ENCODE measurements around the gene HSD17B10.
"Not testable (repeated sequence)": the region's sequence is repeated elsewhere in the genome, so short reads cannot be mapped to it uniquely, and the experiment has no call there.

The HSD17B10 gene

DNA sequence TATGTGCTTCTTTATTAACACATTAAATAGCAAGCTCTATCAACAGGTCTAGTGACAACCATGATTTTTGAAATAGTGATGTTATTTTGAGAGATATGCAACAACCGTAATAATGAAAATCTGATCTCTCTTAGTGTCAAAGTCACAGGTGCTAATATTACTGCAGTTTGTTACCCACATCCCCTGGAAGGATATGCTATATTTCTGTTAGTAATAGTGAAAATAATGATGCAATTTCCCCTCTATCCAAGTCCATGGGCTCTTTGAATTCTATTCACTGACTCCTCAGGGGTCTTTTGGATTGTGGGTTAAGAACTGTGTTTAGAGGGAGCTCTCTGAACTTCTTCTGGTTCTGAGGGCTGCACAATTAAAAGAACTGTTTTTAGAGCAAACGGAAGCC lies 3.0 kb upstream of the HSD17B10 start:
- Histone ChIP-seq H3K9me3 (ENCODE audit: control insufficient read depth, insufficient read depth, low read length) (peaks cover 9% of the 10 kb centered on the region; the same call in 1 of the 2 replicates), H3K27me3 (ENCODE audit: control insufficient read depth, insufficient read depth, low read length) (peaks cover 8% of the 10 kb centered on the region), H3K9ac (ENCODE audit: low read depth, low read length) (no peak overlapping the region), H3K36me3 (ENCODE audit: control insufficient read depth, insufficient read depth, low read length) (peaks cover under 1% of the 10 kb centered on the region; the same call in 1 of the 2 replicates), H3K27ac (ENCODE audit: low read depth, low read length) (no peak overlapping the region), H3K4me3 (ENCODE audit: low read depth, low read length) (no peak overlapping the region), H3K4me1 (ENCODE audit: control insufficient read depth, insufficient read depth, low read length) (0 out of 2 replicates have a peak, but pooled peaks cover 6% of the 10 kb centered on the region)

DNA sequence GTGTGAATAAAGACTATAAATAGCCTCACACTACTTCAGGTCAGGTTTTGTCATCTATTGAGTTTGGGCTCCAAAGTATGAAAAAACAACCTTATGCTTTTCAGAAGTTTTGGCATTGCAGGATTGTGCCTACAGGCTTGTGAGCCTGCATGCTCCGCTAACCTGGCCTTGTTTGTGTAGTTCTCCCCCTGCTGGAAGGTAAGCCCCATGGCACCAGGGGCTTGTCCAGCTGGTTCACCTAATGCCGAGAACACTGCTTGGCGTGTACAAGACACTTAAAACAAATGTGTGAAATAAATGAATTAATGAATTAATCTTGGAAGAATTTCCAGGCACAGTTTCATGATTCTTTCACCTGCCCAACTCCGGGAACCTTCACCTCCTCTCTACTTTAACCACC lies 1.8 kb upstream of the HSD17B10 start:
- Histone ChIP-seq H3K27me3 (ENCODE audit: control insufficient read depth, insufficient read depth, low read length) (peaks cover 4% of the 10 kb centered on the region), H3K9me3 (ENCODE audit: control insufficient read depth, insufficient read depth, low read length) (peaks cover 9% of the 10 kb centered on the region; the same call in 1 of the 2 replicates), H3K36me3 (ENCODE audit: control insufficient read depth, insufficient read depth, low read length) (peaks cover 13% of the 10 kb centered on the region; the same call in 1 of the 2 replicates), H3K27ac (ENCODE audit: low read depth, low read length) (no peak overlapping the region), H3K9ac (ENCODE audit: low read depth, low read length) (no peak overlapping the region), H3K4me1 (ENCODE audit: control insufficient read depth, insufficient read depth, low read length) (0 out of 2 replicates have a peak, but pooled peaks cover 2% of the 10 kb centered on the region), H3K4me3 (ENCODE audit: low read depth, low read length) (no peak overlapping the region)

DNA sequence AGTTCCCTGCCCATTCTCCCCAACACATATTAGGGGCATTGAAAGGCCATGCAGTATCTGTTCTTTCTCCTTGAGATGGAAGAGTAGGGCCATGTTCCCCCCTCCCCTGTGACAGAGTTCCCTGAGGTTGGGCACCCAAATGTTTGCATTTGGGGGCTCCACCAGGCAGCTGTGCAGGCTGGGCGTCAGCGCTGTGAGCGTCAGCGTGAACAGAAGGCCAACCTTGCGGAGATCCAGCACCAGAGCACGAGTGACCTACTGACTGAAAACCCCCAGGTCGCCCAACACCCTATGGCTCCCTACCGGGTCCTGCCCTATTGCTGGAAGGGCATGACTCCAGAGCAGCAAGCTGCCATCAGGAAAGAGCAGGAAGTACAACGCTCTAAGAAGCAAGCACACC lies 3.9 kb downstream of the HSD17B10 start:
- peaks cover 11% of the 10 kb centered on the region; the same call in 1 of the 2 replicates for H3K9me3 ChIP-seq (ENCODE audit: control insufficient read depth, insufficient read depth, low read length)
- H3K4me3 ChIP-seq (ENCODE audit: low read depth, low read length), result no peak overlapping the region
- H3K27me3 ChIP-seq (ENCODE audit: control insufficient read depth, insufficient read depth, low read length), result no peaks in the 10 kb centered on the region
- no peak overlapping the region for H3K27ac ChIP-seq (ENCODE audit: low read depth, low read length)
- peaks cover 18% of the 10 kb centered on the region; the same call in 1 of the 2 replicates for H3K36me3 ChIP-seq (ENCODE audit: control insufficient read depth, insufficient read depth, low read length)
- H3K9ac ChIP-seq (ENCODE audit: low read depth, low read length), result no peak overlapping the region
- no peaks in the 10 kb centered on the region for H3K4me1 ChIP-seq (ENCODE audit: control insufficient read depth, insufficient read depth, low read length)

DNA sequence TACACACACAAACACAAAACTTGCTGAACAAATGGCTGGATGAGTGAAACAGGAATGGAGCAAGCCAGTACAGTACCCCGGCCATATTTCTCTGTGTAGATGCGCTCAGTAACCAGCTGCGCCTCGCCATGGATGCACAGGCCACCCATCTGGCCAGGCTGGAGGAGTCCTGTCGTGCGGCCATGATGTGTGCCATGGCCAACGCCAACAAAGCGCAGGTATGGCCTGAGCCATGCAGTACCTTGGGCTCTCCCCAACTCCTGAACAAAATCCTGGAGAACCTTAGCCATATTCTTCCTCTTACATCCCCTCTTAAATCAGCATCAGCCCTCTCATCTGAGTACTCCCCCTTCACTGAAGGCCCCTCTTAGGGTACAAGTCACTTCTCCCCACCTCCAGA lies 4.4 kb downstream of the HSD17B10 start:
- Histone ChIP-seq H3K27me3 (ENCODE audit: control insufficient read depth, insufficient read depth, low read length) (no peaks in the 10 kb centered on the region), H3K27ac (ENCODE audit: low read depth, low read length) (no peak overlapping the region), H3K36me3 (ENCODE audit: control insufficient read depth, insufficient read depth, low read length) (peaks cover 18% of the 10 kb centered on the region; the same call in 1 of the 2 replicates), H3K4me1 (ENCODE audit: control insufficient read depth, insufficient read depth, low read length) (no peaks in the 10 kb centered on the region), H3K9ac (ENCODE audit: low read depth, low read length) (no peak overlapping the region), H3K4me3 (ENCODE audit: low read depth, low read length) (no peak overlapping the region), H3K9me3 (ENCODE audit: control insufficient read depth, insufficient read depth, low read length) (peaks cover 11% of the 10 kb centered on the region; the same call in 1 of the 2 replicates)

DNA sequence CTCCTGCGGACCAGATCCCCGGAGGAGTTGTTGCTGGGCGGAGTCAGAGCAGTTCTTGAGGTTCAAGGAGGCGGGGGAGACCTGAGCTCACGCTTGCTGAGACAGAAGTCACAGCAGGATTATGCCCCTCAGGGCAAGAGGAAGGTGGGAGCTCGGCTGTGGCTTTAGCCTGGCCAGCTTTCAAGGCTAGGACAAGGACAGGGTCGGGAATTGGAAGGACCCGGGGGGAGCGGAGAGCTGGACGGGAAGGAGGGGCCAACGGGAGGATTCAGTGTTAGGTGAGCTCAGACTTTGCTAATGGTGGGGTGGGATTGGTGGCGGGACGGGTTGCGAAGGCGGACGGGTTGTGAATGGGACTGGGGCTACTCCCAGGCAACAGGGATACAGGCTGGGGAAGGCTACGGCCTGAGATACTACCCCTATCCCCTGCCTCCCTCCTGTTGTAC lies 11.3 kb downstream of the HSD17B10 start, which contains the start of gene RIBC1:
RIBC1 (plus strand) TSS at position 13 of the 446 bp plus-strand sequence. CDS start 3,404 bp downstream, outside the sequence.
- peak within 1 kb of the TSS; percentile 98 for H3K9ac ChIP-seq (ENCODE audit: low read depth, low read length)
- peak within 1 kb of the TSS; percentile 97 for H3K4me3 ChIP-seq (ENCODE audit: low read depth, low read length)
- no peaks in the 10 kb centered on the region for H3K36me3 ChIP-seq (ENCODE audit: control insufficient read depth, insufficient read depth, low read length)
- H3K27me3 ChIP-seq (ENCODE audit: control insufficient read depth, insufficient read depth, low read length), result no peaks in the 10 kb centered on the region
- H3K27ac ChIP-seq (ENCODE audit: low read depth, low read length), result peak within 1 kb of the TSS; percentile 99
- peaks cover 6% of the 10 kb centered on the region for H3K4me1 ChIP-seq (ENCODE audit: control insufficient read depth, insufficient read depth, low read length)
- peaks cover 12% of the 10 kb centered on the region; the same call in 1 of the 2 replicates for H3K9me3 ChIP-seq (ENCODE audit: control insufficient read depth, insufficient read depth, low read length)

DNA sequence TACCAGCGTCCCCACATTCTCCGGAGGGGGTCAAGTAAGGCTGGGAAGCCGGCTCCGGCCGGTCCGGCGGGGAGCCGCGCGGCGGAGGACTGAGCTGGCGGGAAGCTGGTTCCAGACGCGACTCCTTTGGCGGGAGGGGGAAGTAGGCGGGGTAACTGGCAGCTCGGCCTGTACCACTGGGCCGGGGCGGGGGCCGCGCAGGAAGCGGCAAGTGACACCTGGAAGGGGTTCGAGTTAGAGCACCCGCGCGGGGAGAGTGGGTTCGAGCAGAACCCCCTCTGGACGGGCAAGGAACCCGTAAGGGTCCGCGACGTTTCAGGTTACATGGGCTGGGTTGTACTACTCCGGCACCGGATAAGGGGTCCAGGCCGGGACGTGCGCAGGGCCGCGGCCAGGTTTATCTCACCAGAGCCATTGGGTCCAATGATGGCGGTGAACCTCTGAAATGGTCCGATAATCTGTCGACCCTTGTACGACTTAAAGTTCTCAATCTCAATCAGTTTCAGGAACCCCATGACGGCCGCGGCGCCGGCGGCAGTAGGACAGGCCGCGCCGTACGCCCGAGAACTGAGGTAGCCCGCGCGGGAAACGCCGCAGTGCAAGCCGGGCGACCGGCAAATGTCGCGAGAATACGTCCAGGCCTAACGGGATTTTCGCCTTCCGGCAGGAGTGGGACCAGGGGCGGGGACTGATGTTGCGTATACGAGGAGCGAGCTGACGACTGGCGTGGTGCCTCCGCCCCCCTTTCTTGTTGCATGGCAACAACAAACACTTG lies 11.9 kb downstream of the HSD17B10 start, which contains the start of gene SMC1A:
SMC1A (minus strand) TSS at position 569 of the 775 bp plus-strand sequence; CDS start at position 515, 54 bp downstream.
- Histone ChIP-seq H3K27ac (ENCODE audit: low read depth, low read length) (peak within 1 kb of the TSS; percentile 99), H3K9me3 (ENCODE audit: control insufficient read depth, insufficient read depth, low read length) (peaks cover 12% of the 10 kb centered on the region; the same call in 1 of the 2 replicates), H3K9ac (ENCODE audit: low read depth, low read length) (peak within 1 kb of the TSS; percentile 98), H3K4me1 (ENCODE audit: control insufficient read depth, insufficient read depth, low read length) (peaks cover 6% of the 10 kb centered on the region), H3K27me3 (ENCODE audit: control insufficient read depth, insufficient read depth, low read length) (no peaks in the 10 kb centered on the region), H3K4me3 (ENCODE audit: low read depth, low read length) (peak within 1 kb of the TSS; percentile 97), H3K36me3 (ENCODE audit: control insufficient read depth, insufficient read depth, low read length) (no peaks in the 10 kb centered on the region)

DNA sequence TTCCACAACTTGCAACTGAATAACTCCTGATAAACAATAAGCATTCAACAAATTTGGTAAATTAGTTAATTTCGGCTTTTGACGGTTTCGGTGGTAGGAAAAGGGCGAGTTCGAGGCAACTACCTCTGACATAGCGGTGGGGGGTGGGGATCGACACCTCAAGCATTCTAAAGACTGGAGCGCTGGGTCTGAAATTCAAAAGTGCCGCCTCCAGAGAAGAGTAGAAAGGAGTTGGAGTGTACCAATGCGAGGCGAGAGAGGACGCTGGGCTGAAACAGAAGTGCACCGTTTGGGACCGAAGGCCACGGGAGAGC lies 12.4 kb downstream of the HSD17B10 start:
- H3K9me3 ChIP-seq (ENCODE audit: control insufficient read depth, insufficient read depth, low read length), result peaks cover 10% of the 10 kb centered on the region; the same call in 1 of the 2 replicates
- H3K4me1 ChIP-seq (ENCODE audit: control insufficient read depth, insufficient read depth, low read length), result peaks cover 6% of the 10 kb centered on the region
- H3K27ac ChIP-seq (ENCODE audit: low read depth, low read length), result peak overlapping the region; percentile 99
- peak overlapping the region; percentile 98 for H3K9ac ChIP-seq (ENCODE audit: low read depth, low read length)
- H3K27me3 ChIP-seq (ENCODE audit: control insufficient read depth, insufficient read depth, low read length), result no peaks in the 10 kb centered on the region
- H3K4me3 ChIP-seq (ENCODE audit: low read depth, low read length), result peak overlapping the region; percentile 97
- H3K36me3 ChIP-seq (ENCODE audit: control insufficient read depth, insufficient read depth, low read length), result no peaks in the 10 kb centered on the region

DNA sequence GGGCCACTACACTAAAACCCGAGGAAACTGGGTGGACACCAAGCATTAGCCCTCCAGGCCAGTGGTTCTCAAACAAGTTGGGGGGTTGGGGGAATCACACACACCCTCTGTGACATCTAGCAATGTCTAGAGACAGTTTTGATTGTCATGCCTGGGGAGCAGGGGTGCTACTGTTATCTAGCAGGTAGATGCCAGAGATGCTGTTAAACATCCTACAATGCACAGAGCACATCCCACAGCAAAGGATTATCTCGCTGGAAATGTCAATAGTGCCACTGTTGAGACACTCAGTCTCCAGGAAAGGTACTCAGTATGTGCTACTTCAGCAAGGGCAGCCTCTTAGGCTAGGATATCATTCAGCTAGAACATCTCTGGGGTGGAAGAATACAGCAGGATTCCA lies 13.0 kb downstream of the HSD17B10 start:
- Histone ChIP-seq H3K9ac (ENCODE audit: low read depth, low read length) (no peak overlapping the region), H3K36me3 (ENCODE audit: control insufficient read depth, insufficient read depth, low read length) (no peaks in the 10 kb centered on the region), H3K27me3 (ENCODE audit: control insufficient read depth, insufficient read depth, low read length) (no peaks in the 10 kb centered on the region), H3K4me3 (ENCODE audit: low read depth, low read length) (peak overlapping the region; percentile 97), H3K9me3 (ENCODE audit: control insufficient read depth, insufficient read depth, low read length) (peaks cover 7% of the 10 kb centered on the region; the same call in 1 of the 2 replicates), H3K27ac (ENCODE audit: low read depth, low read length) (no peak overlapping the region), H3K4me1 (ENCODE audit: control insufficient read depth, insufficient read depth, low read length) (peaks cover 6% of the 10 kb centered on the region)

DNA sequence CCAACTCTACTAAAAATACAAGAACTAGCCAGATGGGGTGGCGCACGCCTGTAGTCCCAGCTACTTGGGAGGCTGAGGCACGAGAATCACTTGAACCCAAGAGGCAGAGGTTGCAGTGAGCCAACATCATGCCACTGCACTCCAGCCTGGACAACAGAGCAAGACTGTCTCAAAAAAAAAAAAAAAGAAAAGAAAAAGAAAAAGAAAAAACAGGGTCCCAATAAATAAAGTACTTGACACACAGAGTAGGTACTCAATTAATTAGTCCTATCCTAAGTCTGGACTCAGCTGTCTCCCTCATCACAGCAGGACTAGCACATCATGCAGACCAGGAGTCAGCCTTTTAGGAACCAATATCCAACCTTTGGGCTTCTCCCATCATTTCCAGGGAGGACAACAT lies 13.8 kb downstream of the HSD17B10 start:
- H3K27me3 ChIP-seq (ENCODE audit: control insufficient read depth, insufficient read depth, low read length); H3K9ac ChIP-seq (ENCODE audit: low read depth, low read length); H3K36me3 ChIP-seq (ENCODE audit: control insufficient read depth, insufficient read depth, low read length); H3K4me3 ChIP-seq (ENCODE audit: low read depth, low read length); H3K27ac ChIP-seq (ENCODE audit: low read depth, low read length); H3K9me3 ChIP-seq (ENCODE audit: control insufficient read depth, insufficient read depth, low read length); H3K4me1 ChIP-seq (ENCODE audit: control insufficient read depth, insufficient read depth, low read length): not testable (repeated sequence)

DNA sequence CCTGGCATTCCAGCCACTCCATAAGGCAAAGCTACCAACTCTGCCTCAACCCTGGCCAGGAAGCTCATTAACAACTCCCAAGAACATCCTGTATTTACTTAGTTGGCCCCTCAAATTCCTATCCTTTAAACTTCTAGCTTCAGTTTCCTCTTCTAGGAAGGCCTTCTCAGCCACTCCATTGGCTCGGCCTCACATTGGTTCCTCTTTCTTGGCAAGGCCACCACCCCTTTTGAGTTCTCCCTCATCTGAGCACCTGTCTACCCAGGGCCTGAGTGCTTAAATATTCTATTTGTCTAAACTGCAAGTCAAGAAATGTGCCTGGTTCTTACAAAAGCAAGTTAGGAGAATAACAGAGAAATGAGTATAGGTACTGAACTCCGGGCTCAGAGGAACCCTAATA lies 21.7 kb downstream of the HSD17B10 start:
- H3K9me3 ChIP-seq (ENCODE audit: control insufficient read depth, insufficient read depth, low read length), result peaks cover 20% of the 10 kb centered on the region
- H3K27me3 ChIP-seq (ENCODE audit: control insufficient read depth, insufficient read depth, low read length), result no peaks in the 10 kb centered on the region
- H3K27ac ChIP-seq (ENCODE audit: low read depth, low read length), result no peak overlapping the region
- H3K4me1 ChIP-seq (ENCODE audit: control insufficient read depth, insufficient read depth, low read length), result 0 out of 2 replicates have a peak, but pooled peaks cover 2% of the 10 kb centered on the region
- H3K36me3 ChIP-seq (ENCODE audit: control insufficient read depth, insufficient read depth, low read length), result peaks cover 65% of the 10 kb centered on the region
- H3K4me3 ChIP-seq (ENCODE audit: low read depth, low read length), result no peak overlapping the region
- no peak overlapping the region for H3K9ac ChIP-seq (ENCODE audit: low read depth, low read length)

DNA sequence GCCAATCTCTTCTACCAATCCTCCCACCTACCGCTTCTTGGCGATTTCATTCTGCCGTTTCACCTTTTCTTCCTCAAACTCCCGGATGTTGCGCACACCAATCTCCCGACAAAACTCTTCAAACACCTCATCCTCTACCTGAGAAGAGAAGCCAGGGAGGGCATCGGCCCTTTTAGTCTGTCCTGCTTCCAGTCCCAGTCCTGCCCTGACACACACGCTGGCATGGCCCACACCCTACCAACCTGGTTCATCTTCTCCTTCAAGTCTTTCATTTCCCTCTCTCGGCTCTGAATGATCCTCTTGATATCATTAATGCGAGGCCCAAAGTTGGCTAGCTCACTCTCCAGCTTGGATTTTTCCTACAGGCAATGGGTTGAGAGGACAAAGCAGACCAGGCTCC lies 30.6 kb downstream of the HSD17B10 start:
- Histone ChIP-seq H3K9ac (ENCODE audit: low read depth, low read length) (no peak overlapping the region), H3K27me3 (ENCODE audit: control insufficient read depth, insufficient read depth, low read length) (no peaks in the 10 kb centered on the region), H3K9me3 (ENCODE audit: control insufficient read depth, insufficient read depth, low read length) (peaks cover 20% of the 10 kb centered on the region), H3K4me3 (ENCODE audit: low read depth, low read length) (no peak overlapping the region), H3K4me1 (ENCODE audit: control insufficient read depth, insufficient read depth, low read length) (peaks cover 22% of the 10 kb centered on the region), H3K36me3 (ENCODE audit: control insufficient read depth, insufficient read depth, low read length) (peaks cover 87% of the 10 kb centered on the region), H3K27ac (ENCODE audit: low read depth, low read length) (no peak overlapping the region)

Data from HUES48 (cell line).